Lung (tissue), 12 donors: ENCODE data around the gene KIAA1958. TPM values are rescaled to one million over a fixed set of nuclear protein-coding genes. Genes with fewer than 3 reads are reported as not detected.
A peak's percentile ranks its signal among the peaks of the same experiment; 100 is the strongest.

Experiments
- ATAC-seq: fragments of 200-7000 bp; cut with Tn5 transposase; one replicate; pipeline ENCODE4 v1.9.1; 2020; ENCODE audit warnings: moderate number of reproducible peaks; ENCODE audit not compliant: insufficient read depth, low FRiP score
- DNase-seq, 3 donors: peaks; one replicate each; pipeline ENCODE4 v3.0.0-alpha.2; 2013 to 2017
- H3K27ac ChIP-seq, 2 donors: one replicate each; pipeline ENCODE4 v1.5.1; 2013; ENCODE audit warnings: mild to moderate bottlenecking in 2 of 2, moderate library complexity in 2 of 2, control low read depth in 1 of 2, inconsistent platforms in 1 of 2, low read depth in 1 of 2, low read length in 1 of 2
- H3K27me3 ChIP-seq, 3 donors: one replicate each; pipeline ENCODE4 v1.5.1; 2013; ENCODE audit warnings: low read length in 2 of 3; ENCODE audit not compliant: control insufficient read depth in 3 of 3, insufficient read depth in 3 of 3
- H3K36me3 ChIP-seq, 4 donors: one replicate each; pipeline ENCODE4 v1.5.1; 2013; ENCODE audit warnings: low read length in 4 of 4, mild to moderate bottlenecking in 1 of 4, moderate library complexity in 1 of 4; ENCODE audit not compliant: control insufficient read depth in 4 of 4, insufficient read depth in 4 of 4
- H3K4me1 ChIP-seq, 5 donors: one replicate each; pipeline ENCODE4 v1.5.1; 2013; ENCODE audit warnings: low read length in 5 of 5, mild to moderate bottlenecking in 2 of 5, moderate library complexity in 1 of 5; ENCODE audit not compliant: control insufficient read depth in 5 of 5, insufficient read depth in 5 of 5
- H3K4me3 ChIP-seq: one replicate; pipeline ENCODE4 v1.5.1; 2013; ENCODE audit warnings: mild to moderate bottlenecking, control low read depth, moderate library complexity
- H3K9ac ChIP-seq, 2 donors: one replicate each; pipeline ENCODE4 v1.5.1; 2013; ENCODE audit warnings: low read length in 2 of 2, control low read depth in 1 of 2; ENCODE audit not compliant: insufficient read depth in 1 of 2
- H3K9me3 ChIP-seq, 4 donors: one replicate each; pipeline ENCODE4 v1.5.1; 2013; ENCODE audit warnings: low read length in 3 of 4, mild to moderate bottlenecking in 1 of 4, moderate library complexity in 1 of 4; ENCODE audit not compliant: control insufficient read depth in 4 of 4, insufficient read depth in 3 of 4
- WGBS, 2 donors: extraction: QIAGEN DNeasy Blood & Tissue Kit; methylation state at CpG; one replicate each; pipeline ENCODE4 v1.1.7; 2013; 5-methylcytosine and 5-hydroxymethylcytosine counted together
- polyA plus RNA-seq, 2 donors: library from polyadenylated mRNA; stranded (reverse); fragments of 200-250 nt; gene quantifications; one replicate each; pipeline ENCODE4 v1.2.1, GENCODE V29; 2013
- total RNA-seq, 2 donors: library from RNA; depleted of rRNA in 1 of 2; stranded (reverse); fragments of >200 nt in 1 of 2; gene quantifications; one replicate each; pipeline ENCODE4 v1.2.1, GENCODE V29; 2014 to 2021
- TF ChIP-seq, protein P1 (sequence below): IDR thresholded peaks from 2 replicates; pipeline ENCODE4 v1.5.1; 2012; ENCODE audit warnings: mild to moderate bottlenecking; ENCODE audit errors: control extremely low read depth, extremely low read depth
- donor health status: control.
- donor health status: control.
- donor health status: Bipolar disorder and iron deficiency.
- donor health status: healthy.
- donor health status: DM: yes; HTN: yes; CAD: no.

Gene KIAA1958
- total and polyA plus RNA-seq, 4 donors: 2.0 to 24.0 (median 6.8) TPM

DNA sequence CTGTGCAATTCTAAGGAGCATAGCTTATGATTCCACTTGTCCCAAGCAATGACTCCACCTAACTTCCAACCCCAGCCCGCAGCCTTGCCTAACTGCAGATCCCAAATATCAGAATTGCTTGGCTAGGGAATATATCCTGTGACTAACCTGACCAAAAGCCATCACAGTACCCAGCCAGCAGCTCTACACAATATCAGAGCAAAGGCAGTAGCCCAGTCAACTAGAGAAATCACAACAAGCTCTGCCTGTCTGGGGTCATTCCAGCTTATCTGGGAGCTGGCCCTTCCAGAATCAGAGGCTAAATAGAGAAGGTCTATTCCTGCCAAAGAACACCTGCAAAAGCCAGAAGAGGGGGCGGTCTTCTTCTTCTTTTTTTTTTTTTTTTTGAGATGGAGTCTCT, 9.3 kb upstream of the KIAA1958 start:
- 98 to 99% methylated on average over 2 of the region's 2 CpGs for WGBS, 2 donors
- no peak for DNase-seq
- TF ChIP-seq, protein P1, sequence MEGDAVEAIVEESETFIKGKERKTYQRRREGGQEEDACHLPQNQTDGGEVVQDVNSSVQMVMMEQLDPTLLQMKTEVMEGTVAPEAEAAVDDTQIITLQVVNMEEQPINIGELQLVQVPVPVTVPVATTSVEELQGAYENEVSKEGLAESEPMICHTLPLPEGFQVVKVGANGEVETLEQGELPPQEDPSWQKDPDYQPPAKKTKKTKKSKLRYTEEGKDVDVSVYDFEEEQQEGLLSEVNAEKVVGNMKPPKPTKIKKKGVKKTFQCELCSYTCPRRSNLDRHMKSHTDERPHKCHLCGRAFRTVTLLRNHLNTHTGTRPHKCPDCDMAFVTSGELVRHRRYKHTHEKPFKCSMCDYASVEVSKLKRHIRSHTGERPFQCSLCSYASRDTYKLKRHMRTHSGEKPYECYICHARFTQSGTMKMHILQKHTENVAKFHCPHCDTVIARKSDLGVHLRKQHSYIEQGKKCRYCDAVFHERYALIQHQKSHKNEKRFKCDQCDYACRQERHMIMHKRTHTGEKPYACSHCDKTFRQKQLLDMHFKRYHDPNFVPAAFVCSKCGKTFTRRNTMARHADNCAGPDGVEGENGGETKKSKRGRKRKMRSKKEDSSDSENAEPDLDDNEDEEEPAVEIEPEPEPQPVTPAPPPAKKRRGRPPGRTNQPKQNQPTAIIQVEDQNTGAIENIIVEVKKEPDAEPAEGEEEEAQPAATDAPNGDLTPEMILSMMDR: no peak
- Histone ChIP-seq H3K4me3 (no peak overlapping the region), H3K36me3 (peaks cover 0 to 21% (median 3%) of the 10 kb centered on the region in 4 donors), H3K9ac (no peak overlapping the region), H3K9me3 (peaks cover 0 to 5% (median 0%) of the 10 kb centered on the region in 4 donors), H3K27me3 (no peaks in the 10 kb centered on the region), H3K4me1 (no peaks in the 10 kb centered on the region), H3K27ac (no peak overlapping the region)
- no peak for ATAC-seq

DNA sequence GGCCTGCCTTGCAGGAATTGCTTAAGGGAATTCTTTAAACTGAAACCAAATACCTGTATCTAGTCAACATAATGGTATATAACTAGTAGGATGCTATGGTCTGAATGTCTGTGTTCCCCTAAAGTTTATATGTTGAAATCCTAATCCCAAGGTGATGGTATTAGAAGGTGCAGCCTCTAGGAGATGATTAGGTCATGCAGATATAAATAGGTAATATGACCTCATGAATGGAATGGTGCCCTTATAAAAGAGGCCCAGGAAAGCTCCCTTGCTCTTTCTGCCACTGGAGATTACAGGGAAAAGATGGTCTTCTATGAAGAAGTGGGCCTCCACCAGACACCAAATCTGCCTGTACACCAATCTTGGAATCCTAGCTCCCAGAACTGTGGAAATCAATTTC, 7.4 kb upstream of the KIAA1958 start:
- peaks cover 0 to 5% (median 0%) of the 10 kb centered on the region in 4 donors for H3K9me3 ChIP-seq
- DNase-seq (no peak), ATAC-seq (no peak)
- no peaks in the 10 kb centered on the region for H3K27me3 ChIP-seq
- H3K36me3 ChIP-seq: peaks cover 0 to 19% (median 1%) of the 10 kb centered on the region in 4 donors
- no peak overlapping the region for H3K9ac ChIP-seq
- no peak overlapping the region for H3K27ac ChIP-seq
- no peak overlapping the region for H3K4me3 ChIP-seq
- TF ChIP-seq, protein P1: no peak
- H3K4me1 ChIP-seq: no peaks in the 10 kb centered on the region

DNA sequence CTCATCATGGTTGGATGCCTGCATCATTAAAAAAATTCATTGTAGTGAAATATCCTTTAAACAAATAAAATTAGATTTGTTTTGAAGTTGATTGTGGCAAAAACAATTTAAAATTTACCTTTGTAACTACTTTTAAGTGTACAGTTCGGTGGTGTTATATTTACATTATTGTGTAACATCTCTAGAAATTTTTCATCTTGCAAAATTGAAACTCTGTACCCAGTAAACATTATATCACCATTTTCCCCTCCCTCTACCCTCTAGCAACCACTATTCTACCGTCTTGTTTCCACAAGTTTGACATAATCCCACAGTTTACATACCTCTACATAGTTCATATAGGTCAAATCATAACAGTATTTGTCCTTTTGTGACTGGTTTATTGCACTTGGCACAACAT, 2.0 kb upstream of the KIAA1958 start:
- Histone ChIP-seq H3K9ac (no peak overlapping the region), H3K36me3 (no peaks in the 10 kb centered on the region), H3K4me1 (peaks cover 0 to 24% (median 3%) of the 10 kb centered on the region in 5 donors), H3K27ac (no peak overlapping the region), H3K4me3 (no peak overlapping the region), H3K9me3 (no peaks in the 10 kb centered on the region), H3K27me3 (no peaks in the 10 kb centered on the region)
- TF ChIP-seq, protein P1: no peak
- WGBS, 2 donors: 60 to 63% methylated on average over 2 of the region's 2 CpGs
- DNase-seq (no peak), ATAC-seq (no peak)

DNA sequence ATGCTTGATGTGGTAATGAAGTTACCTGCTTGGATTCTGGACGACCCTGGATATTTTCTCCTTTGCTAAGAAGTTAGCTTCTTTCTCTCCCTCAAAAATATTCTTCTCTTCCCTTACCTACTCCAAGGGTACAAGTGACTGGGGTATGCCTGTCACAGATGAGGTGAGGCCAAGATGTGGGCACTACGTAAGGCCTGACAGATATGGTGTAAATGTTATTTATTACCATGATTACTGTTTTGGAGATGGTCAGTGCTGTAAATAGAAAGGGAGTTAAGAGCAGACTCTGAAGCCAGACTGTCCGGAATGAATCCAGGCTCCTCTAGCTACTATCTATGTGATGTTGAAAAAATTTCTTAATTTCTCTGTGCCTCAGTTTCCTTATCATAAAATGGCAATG, 1.1 kb upstream of the KIAA1958 start:
- no peaks in the 10 kb centered on the region for H3K36me3 ChIP-seq
- peak overlapping the region in 1 of 2 donors; percentile 81 for H3K9ac ChIP-seq
- no peak for DNase-seq
- H3K4me3 ChIP-seq: no peak overlapping the region
- no peaks in the 10 kb centered on the region for H3K27me3 ChIP-seq
- WGBS, 2 donors: 88 to 91% methylated on average over 3 of the region's 3 CpGs
- H3K27ac ChIP-seq: no peak overlapping the region
- TF ChIP-seq, protein P1: no peak
- peaks cover 0 to 31% (median 3%) of the 10 kb centered on the region in 5 donors for H3K4me1 ChIP-seq
- ATAC-seq: no peak
- no peaks in the 10 kb centered on the region for H3K9me3 ChIP-seq
